OCI-M2 (cell line): ENCODE data around the gene RNF103.
"Not testable (repeated sequence)": the region's sequence is repeated elsewhere in the genome, so short reads cannot be mapped to it uniquely, and the experiment has no call there.

Experiments used
- DNase-seq: peaks from one replicate; lab custom pipeline; 2025; ENCODE audit not compliant: unreplicated experiment; lab: John Stamatoyannopoulos, UW

Gene RNF103

GRCh38 chr2:86627550-86627949 is 3.9 kb upstream of the RNF103 start:
- DNase-seq, result no peak

- DNase-seq, result no peak
These were observed 1.4 kb upstream of the RNF103 start for GRCh38 chr2:86625096-86625495.

- DNase-seq, result no peak
These were observed 542 bp upstream of the RNF103 start for GRCh38 chr2:86624267-86624547.

- no peak for DNase-seq
These were observed 597 bp downstream of the RNF103 start for GRCh38 chr2:86623043-86623493.

GRCh38 chr2:86622519-86623042 is 1.1 kb downstream of the RNF103 start:
- no peak for DNase-seq

- no peak for DNase-seq
These were observed 2.3 kb downstream of the RNF103 start for GRCh38 chr2:86621280-86621943.

GRCh38 chr2:86617738-86618137 is 5.9 kb downstream of the RNF103 start:
- no peak for DNase-seq

GRCh38 chr2:86617153-86617552 is 6.5 kb downstream of the RNF103 start:
- no peak for DNase-seq

- DNase-seq, result no peak
These were observed 7.2 kb downstream of the RNF103 start for GRCh38 chr2:86616502-86616901.

GRCh38 chr2:86615596-86615995 is 8.1 kb downstream of the RNF103 start:
- DNase-seq, result no peak

GRCh38 chr2:86613515-86613914 is 10.2 kb downstream of the RNF103 start:
- DNase-seq, result no peak

- DNase-seq, result no peak
These were observed 12.8 kb downstream of the RNF103 start for GRCh38 chr2:86610871-86611270.

GRCh38 chr2:86608832-86609410 is 14.7 kb downstream of the RNF103 start:
- DNase-seq, result no peak

- DNase-seq, result no peak
These were observed 19.8 kb downstream of the RNF103 start for GRCh38 chr2:86603905-86604304.

GRCh38 chr2:86598966-86599365 is 24.7 kb downstream of the RNF103 start:
- no peak for DNase-seq

GRCh38 chr2:86596118-86596517 is 27.5 kb downstream of the RNF103 start:
- DNase-seq, result no peak

GRCh38 chr2:86593266-86593665 is 30.4 kb downstream of the RNF103 start:
- no peak for DNase-seq

- DNase-seq, result no peak
These were observed 31.0 kb downstream of the RNF103 start for GRCh38 chr2:86592547-86593230.

GRCh38 chr2:86589701-86590100 is 34.0 kb downstream of the RNF103 start:
- not testable (repeated sequence) for DNase-seq

GRCh38 chr2:86584151-86584913 is 39.3 kb downstream of the RNF103 start:
- no peak for DNase-seq

- DNase-seq, result no peak
These were observed 43.1 kb downstream of the RNF103 start for GRCh38 chr2:86580560-86580959.
